Ovary (tissue), 3 donors: ENCODE results near the gene CYP20A1.

ENCODE experiments used
- EP300 ChIP-seq: sonication (generic); formaldehyde crosslinking; IDR thresholded peaks from one replicate; pipeline ENCODE4 v1.6.1; 2017; ENCODE audit warnings: antibody characterized with exemption
- POLR2A ChIP-seq: fragments of 450-650 bp; IDR thresholded peaks from one replicate; pipeline ENCODE4 v1.6.1; 2017; ENCODE audit warnings: antibody characterized with exemption, mild to moderate bottlenecking, moderate library complexity
- TF ChIP-seq, protein P1 (sequence below), 3 donors: fragments of 450-650 bp in 2 of 3; fragments of 200-600 bp in 1 of 3; IDR thresholded peaks; one replicate each; pipeline versions ENCODE4 v1.5.1 to v1.8.0; 2016 to 2022; ENCODE audit warnings: antibody characterized with exemption in 3 of 3, mild to moderate bottlenecking in 1 of 3
- donor health status: DM: no; HTN: no; CAD: no.

DNA sequence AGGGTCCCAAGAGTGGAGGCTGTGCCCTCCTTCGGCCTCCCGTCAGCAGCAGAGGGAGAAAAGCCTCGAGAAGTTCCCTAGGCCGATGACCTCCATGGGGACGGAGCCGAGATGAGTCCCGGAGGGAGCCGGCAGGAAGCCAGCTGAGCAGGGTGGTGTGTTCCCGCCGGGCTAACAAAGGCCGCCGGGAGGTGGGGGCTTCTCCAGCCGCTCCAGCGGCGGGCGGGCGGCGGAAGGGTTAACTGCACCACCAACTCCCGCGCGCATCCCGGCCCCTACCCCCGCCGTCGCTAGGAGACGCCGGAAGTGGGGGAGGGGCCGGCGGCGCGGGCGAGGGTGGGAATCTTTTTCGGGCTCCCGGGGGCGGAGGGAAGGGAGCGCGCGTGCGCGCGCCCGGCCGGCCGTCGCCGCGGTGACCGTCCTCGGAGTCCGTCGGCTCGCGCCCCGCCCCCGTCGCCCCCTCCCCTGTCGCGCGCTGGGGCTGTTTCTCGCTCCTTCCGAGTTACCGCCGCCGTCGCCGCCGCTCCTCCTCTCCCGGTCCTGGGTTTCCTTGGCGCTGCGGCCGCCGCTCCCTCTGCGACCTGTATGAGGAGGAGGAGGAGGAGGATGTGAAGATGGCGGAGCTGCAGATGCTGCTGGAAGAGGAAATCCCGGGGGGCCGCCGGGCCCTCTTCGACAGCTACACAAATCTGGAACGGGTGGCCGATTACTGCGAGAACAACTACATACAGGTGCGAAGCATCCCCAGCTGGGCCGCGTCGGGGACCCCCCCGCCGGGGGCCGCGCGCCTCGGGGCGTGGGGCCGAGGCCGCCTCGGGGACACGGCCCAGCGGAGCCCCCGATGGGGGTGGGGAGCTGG is 89.3 kb downstream of the CYP20A1 start, which contains the start of gene ABI2:
- no peak for TF ChIP-seq EP300
- TF ChIP-seq, protein P1, sequence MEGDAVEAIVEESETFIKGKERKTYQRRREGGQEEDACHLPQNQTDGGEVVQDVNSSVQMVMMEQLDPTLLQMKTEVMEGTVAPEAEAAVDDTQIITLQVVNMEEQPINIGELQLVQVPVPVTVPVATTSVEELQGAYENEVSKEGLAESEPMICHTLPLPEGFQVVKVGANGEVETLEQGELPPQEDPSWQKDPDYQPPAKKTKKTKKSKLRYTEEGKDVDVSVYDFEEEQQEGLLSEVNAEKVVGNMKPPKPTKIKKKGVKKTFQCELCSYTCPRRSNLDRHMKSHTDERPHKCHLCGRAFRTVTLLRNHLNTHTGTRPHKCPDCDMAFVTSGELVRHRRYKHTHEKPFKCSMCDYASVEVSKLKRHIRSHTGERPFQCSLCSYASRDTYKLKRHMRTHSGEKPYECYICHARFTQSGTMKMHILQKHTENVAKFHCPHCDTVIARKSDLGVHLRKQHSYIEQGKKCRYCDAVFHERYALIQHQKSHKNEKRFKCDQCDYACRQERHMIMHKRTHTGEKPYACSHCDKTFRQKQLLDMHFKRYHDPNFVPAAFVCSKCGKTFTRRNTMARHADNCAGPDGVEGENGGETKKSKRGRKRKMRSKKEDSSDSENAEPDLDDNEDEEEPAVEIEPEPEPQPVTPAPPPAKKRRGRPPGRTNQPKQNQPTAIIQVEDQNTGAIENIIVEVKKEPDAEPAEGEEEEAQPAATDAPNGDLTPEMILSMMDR (IDR thresholded peaks at IDR 0.05), result no peak
- peak; percentile 39 for TF ChIP-seq POLR2A
